ENCODE results near the gene NUDC. TPM values are rescaled to one million over a fixed set of nuclear protein-coding genes. Genes with fewer than 3 reads are reported as not detected.
"Not testable (repeated sequence)": the region's sequence is repeated elsewhere in the genome, so short reads cannot be mapped to it uniquely, and the experiment has no call there.

Gene NUDC
- total RNA-seq: 10 to 100 TPM; 39.1 to 45.7 (median 43.2) TPM
- 34.4 TPM for total RNA-seq (2013)
- total RNA-seq: 43.8 to 266 (median 63.7) reads per million in 29 experiments

GRCh38 chr1:26921540-26922430, at the start of gene NUDC:
Gene NUDC (plus strand): TSS chr1:26921743. CDS start chr1:26921849, 106 bp downstream.
- DNase-seq: peak; percentile 84 to 97 (median 95)
- Histone ChIP-seq H3K4me3 (ENCODE audit: control insufficient read depth in 1 of 2, extremely low read depth in 1 of 2, low read length in 1 of 2) (peak within 1 kb of the TSS; percentile 80 to 89), H3K4me1 (ENCODE audit: control insufficient read depth in 1 of 2, extremely low read depth in 1 of 2, insufficient read depth in 2 of 2, low read length in 2 of 2) (peaks cover 10 to 28% of the 10 kb centered on the region in 2 experiments), H3K9me3 (no peaks in the 10 kb centered on the region), H3K27me3 (replicated peaks in 1 of 2; ENCODE audit: control insufficient read depth in 2 of 2, extremely low read depth in 1 of 2, insufficient read depth in 2 of 2, low read length in 1 of 2) (no peaks in the 10 kb centered on the region), H3K36me3 (ENCODE audit: control insufficient read depth in 2 of 2, extremely low read depth in 1 of 2, insufficient read depth in 1 of 2, low read length in 1 of 2) (peaks cover 0 to 20% of the 10 kb centered on the region in 2 donors), H3K27ac (ENCODE audit: low read length) (peak within 1 kb of the TSS; percentile 87)
- Mint-ChIP-seq H3K36me3 (peaks cover 5% of the 10 kb centered on the region), H3K4me1 (peaks cover 36 to 41% (median 37%) of the 10 kb centered on the region in 3 donors), H3K9me3 (no peaks in the 10 kb centered on the region), H3K27me3 (no peaks in the 10 kb centered on the region), H3K4me3 (peak within 1 kb of the TSS; percentile 90 to 98 (median 92)), H3K27ac (peak within 1 kb of the TSS; percentile 80 to 95)
- under 1% methylated on average over 71 of the region's 83 CpGs for WGBS (ENCODE audit: insufficient coverage)
- ChIA-PET POLR2A (interaction anchor here (0.6 to 2.3 kb wide), 4 partner anchors 22 to 132 kb away, joined by 5 to 13 read pairs (median 8); partner anchors contain the start of gene GPATCH3 (in 1 of the 2)), CTCF (interaction anchor here in 1 of 2 donors (0.5 kb wide), 1 partner anchor 132 kb away, joined by 3 read pairs; no protein-coding TSS in a partner anchor)
- peak; percentile 94 to 98 (median 97) for ATAC-seq (replicated peaks in 1 of 4)

- not testable (repeated sequence) for H3K27ac Mint-ChIP-seq
- no CpG with 5 or more reads among the region's 2 CpGs for WGBS (ENCODE audit: insufficient coverage)
Measured at GRCh38 chr1:26873097-26873496, 48.4 kb upstream of the NUDC start.

GRCh38 chr1:26874896-26875295, 46.6 kb upstream of the NUDC start:
- POLR2A ChIA-PET: interaction anchor here in 1 of 2 donors (0.5 kb wide), 1 partner anchor 21 kb away, joined by 4 read pairs; no protein-coding TSS in a partner anchor
- CTCF ChIA-PET: no interaction called here

More at GRCh38 chr1:26873097-26873496, 48.4 kb upstream of the NUDC start:
- not testable (repeated sequence) for H3K36me3 Mint-ChIP-seq; H3K4me1 Mint-ChIP-seq; H3K9me3 Mint-ChIP-seq; H3K9me3 ChIP-seq; H3K27ac ChIP-seq (ENCODE audit: low read length); H3K27me3 ChIP-seq (replicated peaks in 1 of 2; ENCODE audit: control insufficient read depth in 2 of 2, extremely low read depth in 1 of 2, insufficient read depth in 2 of 2, low read length in 1 of 2); ATAC-seq (replicated peaks in 1 of 4); H3K4me3 ChIP-seq (ENCODE audit: control insufficient read depth in 1 of 2, extremely low read depth in 1 of 2, low read length in 1 of 2); DNase-seq; H3K4me1 ChIP-seq (ENCODE audit: control insufficient read depth in 1 of 2, extremely low read depth in 1 of 2, insufficient read depth in 2 of 2, low read length in 2 of 2); H3K27me3 Mint-ChIP-seq; H3K4me3 Mint-ChIP-seq
- POLR2A ChIA-PET: interaction anchor here in 1 of 2 donors (0.6 kb wide), 1 partner anchor 53 kb away, joined by 3 read pairs; no protein-coding TSS in a partner anchor
- CTCF ChIA-PET: interaction anchor here (0.6 to 1.0 kb wide), 5 partner anchors 38 to 744 kb away, joined by 3 to 7 read pairs (median 3); no protein-coding TSS in a partner anchor
- peaks cover 7 to 23% of the 10 kb centered on the region in 2 donors for H3K36me3 ChIP-seq (ENCODE audit: control insufficient read depth in 2 of 2, extremely low read depth in 1 of 2, insufficient read depth in 1 of 2, low read length in 1 of 2)

GRCh38 chr1:26877326-26877725, 44.2 kb upstream of the NUDC start:
- H3K36me3 Mint-ChIP-seq: peaks cover 20% of the 10 kb centered on the region

More at GRCh38 chr1:26874896-26875295, 46.6 kb upstream of the NUDC start:
- H3K27me3 ChIP-seq (replicated peaks in 1 of 2; ENCODE audit: control insufficient read depth in 2 of 2, extremely low read depth in 1 of 2, insufficient read depth in 2 of 2, low read length in 1 of 2): no peaks in the 10 kb centered on the region
- no peak overlapping the region for H3K4me3 Mint-ChIP-seq
- no peaks in the 10 kb centered on the region for H3K27me3 Mint-ChIP-seq
- H3K36me3 ChIP-seq (ENCODE audit: control insufficient read depth in 2 of 2, extremely low read depth in 1 of 2, insufficient read depth in 1 of 2, low read length in 1 of 2): peaks cover 7 to 36% of the 10 kb centered on the region in 2 donors
- no peaks in the 10 kb centered on the region for H3K9me3 ChIP-seq
- H3K27ac ChIP-seq (ENCODE audit: low read length): no peak overlapping the region
- H3K4me1 Mint-ChIP-seq: no peaks in the 10 kb centered on the region
- ATAC-seq (replicated peaks in 1 of 4) (no peak), DNase-seq (no peak)
- peaks cover 13% of the 10 kb centered on the region for H3K36me3 Mint-ChIP-seq
- H3K27ac Mint-ChIP-seq: peak overlapping the region in 1 of 2 donors; percentile 66
- H3K9me3 Mint-ChIP-seq: no peaks in the 10 kb centered on the region
- WGBS (ENCODE audit: insufficient coverage): 100% methylated on average over 3 of the region's 4 CpGs
- H3K4me1 ChIP-seq (ENCODE audit: control insufficient read depth in 1 of 2, extremely low read depth in 1 of 2, insufficient read depth in 2 of 2, low read length in 2 of 2): no peaks in the 10 kb centered on the region
- H3K4me3 ChIP-seq (ENCODE audit: control insufficient read depth in 1 of 2, extremely low read depth in 1 of 2, low read length in 1 of 2): no peak overlapping the region

GRCh38 chr1:26879793-26880192, 41.8 kb upstream of the NUDC start:
- Histone ChIP-seq H3K27ac (ENCODE audit: low read length) (no peak overlapping the region), H3K27me3 (replicated peaks in 1 of 2; ENCODE audit: control insufficient read depth in 2 of 2, extremely low read depth in 1 of 2, insufficient read depth in 2 of 2, low read length in 1 of 2) (no peaks in the 10 kb centered on the region), H3K36me3 (ENCODE audit: control insufficient read depth in 2 of 2, extremely low read depth in 1 of 2, insufficient read depth in 1 of 2, low read length in 1 of 2) (peaks cover 15 to 76% of the 10 kb centered on the region in 2 donors), H3K4me1 (ENCODE audit: control insufficient read depth in 1 of 2, extremely low read depth in 1 of 2, insufficient read depth in 2 of 2, low read length in 2 of 2) (no peaks in the 10 kb centered on the region), H3K4me3 (ENCODE audit: control insufficient read depth in 1 of 2, extremely low read depth in 1 of 2, low read length in 1 of 2) (no peak overlapping the region), H3K9me3 (no peaks in the 10 kb centered on the region)
- ChIA-PET CTCF (interaction anchor here (0.6 to 1.9 kb wide), 2 partner anchors 14 to 281 kb away, joined by 3 to 5 read pairs; no protein-coding TSS in a partner anchor), POLR2A (interaction anchor here in 1 of 2 donors (0.7 kb wide), 1 partner anchor 47 kb away, joined by 3 read pairs; no protein-coding TSS in a partner anchor)
- 100% methylated on average over 1 of the region's 4 CpGs for WGBS (ENCODE audit: insufficient coverage)
- DNase-seq (no peak), ATAC-seq (replicated peaks in 1 of 4) (no peak)
- H3K9me3 Mint-ChIP-seq: no peaks in the 10 kb centered on the region
- H3K4me1 Mint-ChIP-seq: peaks cover 0 to 2% (median 0%) of the 10 kb centered on the region in 3 donors
- no peak overlapping the region for H3K27ac Mint-ChIP-seq
- no peak overlapping the region for H3K4me3 Mint-ChIP-seq
- no peaks in the 10 kb centered on the region for H3K27me3 Mint-ChIP-seq
- H3K36me3 Mint-ChIP-seq: peaks cover 39% of the 10 kb centered on the region

More at GRCh38 chr1:26877326-26877725, 44.2 kb upstream of the NUDC start:
- DNase-seq (no peak), ATAC-seq (replicated peaks in 1 of 4) (no peak)
- Histone ChIP-seq H3K4me3 (ENCODE audit: control insufficient read depth in 1 of 2, extremely low read depth in 1 of 2, low read length in 1 of 2) (no peak overlapping the region), H3K27ac (ENCODE audit: low read length) (no peak overlapping the region), H3K36me3 (ENCODE audit: control insufficient read depth in 2 of 2, extremely low read depth in 1 of 2, insufficient read depth in 1 of 2, low read length in 1 of 2) (peaks cover 7 to 57% of the 10 kb centered on the region in 2 donors), H3K9me3 (no peaks in the 10 kb centered on the region), H3K4me1 (ENCODE audit: control insufficient read depth in 1 of 2, extremely low read depth in 1 of 2, insufficient read depth in 2 of 2, low read length in 2 of 2) (no peaks in the 10 kb centered on the region), H3K27me3 (replicated peaks in 1 of 2; ENCODE audit: control insufficient read depth in 2 of 2, extremely low read depth in 1 of 2, insufficient read depth in 2 of 2, low read length in 1 of 2) (no peaks in the 10 kb centered on the region)
- Mint-ChIP-seq H3K4me3 (no peak overlapping the region), H3K4me1 (peaks cover 0 to under 1% (median 0%) of the 10 kb centered on the region in 3 donors), H3K9me3 (no peaks in the 10 kb centered on the region), H3K27ac (no peak overlapping the region), H3K27me3 (no peaks in the 10 kb centered on the region)
- CTCF ChIA-PET: no interaction called here
- no CpG with 5 or more reads among the region's 2 CpGs for WGBS (ENCODE audit: insufficient coverage)
- POLR2A ChIA-PET: no interaction called here

GRCh38 chr1:26881611-26882010, 39.9 kb upstream of the NUDC start:
- DNase-seq; H3K4me3 ChIP-seq (ENCODE audit: control insufficient read depth in 1 of 2, extremely low read depth in 1 of 2, low read length in 1 of 2); H3K27me3 Mint-ChIP-seq; H3K27ac ChIP-seq (ENCODE audit: low read length); ATAC-seq (replicated peaks in 1 of 4); H3K4me1 ChIP-seq (ENCODE audit: control insufficient read depth in 1 of 2, extremely low read depth in 1 of 2, insufficient read depth in 2 of 2, low read length in 2 of 2); H3K9me3 Mint-ChIP-seq; H3K4me1 Mint-ChIP-seq; H3K9me3 ChIP-seq; H3K4me3 Mint-ChIP-seq; H3K27me3 ChIP-seq (replicated peaks in 1 of 2; ENCODE audit: control insufficient read depth in 2 of 2, extremely low read depth in 1 of 2, insufficient read depth in 2 of 2, low read length in 1 of 2); H3K27ac Mint-ChIP-seq: not testable (repeated sequence)
- ChIA-PET POLR2A (interaction anchor here in 1 of 2 donors (0.6 kb wide), 1 partner anchor 71 kb away, joined by 3 read pairs; no protein-coding TSS in a partner anchor), CTCF (interaction anchor here in 1 of 2 donors (0.5 to 1.6 kb wide), 3 partner anchors 9 to 274 kb away, joined by 3 to 6 read pairs (median 4); partner anchors contain the start of genes GPATCH3 and GPN2)
- peaks cover 43% of the 10 kb centered on the region for H3K36me3 Mint-ChIP-seq
- peaks cover 18 to 84% of the 10 kb centered on the region in 2 donors for H3K36me3 ChIP-seq (ENCODE audit: control insufficient read depth in 2 of 2, extremely low read depth in 1 of 2, insufficient read depth in 1 of 2, low read length in 1 of 2)
- WGBS (ENCODE audit: insufficient coverage): 94% methylated on average over 5 of the region's 6 CpGs

All from T-cell (primary cell).